SK-N-MC (cell line): ENCODE results near the gene SLC39A13.

Experiments
- EZH2 ChIP-seq: fragments of 200-600 bp; sonication (generic); IDR thresholded peaks from one replicate; pipeline ENCODE4 v1.6.1; 2017; ENCODE audit warnings: antibody characterized with exemption
- POLR2AphosphoS5 ChIP-seq: IDR thresholded peaks from 2 replicates; pipeline ENCODE4 v1.6.1; 2012; ENCODE audit warnings: mild to moderate bottlenecking, low read depth, low read length, borderline replicate concordance

- TF ChIP-seq POLR2AphosphoS5, result no peak
- no peak for TF ChIP-seq EZH2
These were observed 24.8 kb downstream of the SLC39A13 start for GRCh38 chr11:47433157-47433556.
